HepG2 (cell line): Measurements from ENCODE around the gene ZNF629. TPM values are rescaled to one million over a fixed set of nuclear protein-coding genes. Genes with fewer than 3 reads are reported as not detected.

Experiments
- EED ChIP-seq: sonication (generic); formaldehyde crosslinking; IDR thresholded peaks from 2 replicates; pipeline ENCODE4 v1.5.0; 2020; ENCODE audit warnings: mild to moderate bottlenecking, missing genetic modification reagents
- FOSL1 ChIP-seq: sonication (generic); formaldehyde crosslinking; IDR thresholded peaks from 2 replicates; pipeline ENCODE4 v1.9.0; 2021; ENCODE audit warnings: missing genetic modification reagents, borderline replicate concordance
- GPN1 ChIP-seq: sonication (generic); formaldehyde crosslinking; IDR thresholded peaks from 2 replicates; pipeline ENCODE4 v1.5.1; 2020; ENCODE audit warnings: missing genetic modification reagents, borderline replicate concordance
- JDP2 ChIP-seq: sonication (generic); formaldehyde crosslinking; IDR thresholded peaks from 2 replicates; pipeline ENCODE4 v1.8.1; 2022; ENCODE audit warnings: missing genetic modification reagents, borderline replicate concordance
- NR3C1 ChIP-seq: sonication (generic); formaldehyde crosslinking; IDR thresholded peaks from 2 replicates; pipeline ENCODE4 v1.4.0; 2020; ENCODE audit warnings: missing genetic modification reagents
- TARDBP ChIP-seq: sonication (generic); formaldehyde crosslinking; IDR thresholded peaks from 2 replicates; pipeline ENCODE4 v1.8.0; 2022; ENCODE audit warnings: mild to moderate bottlenecking, missing genetic modification reagents
- ZMYM2 ChIP-seq: sonication (generic); formaldehyde crosslinking; IDR thresholded peaks from 2 replicates; pipeline ENCODE4 v1.8.0; 2022; ENCODE audit warnings: mild to moderate bottlenecking, missing genetic modification reagents
- ZMYM4 ChIP-seq: sonication (generic); formaldehyde crosslinking; IDR thresholded peaks from 2 replicates; pipeline ENCODE4 v1.8.1; 2023; ENCODE audit warnings: mild to moderate bottlenecking, missing genetic modification reagents
- ZNF296 ChIP-seq: sonication (generic); formaldehyde crosslinking; conservative IDR thresholded peaks from 2 replicates; pipeline ENCODE4 v1.5.0; 2020; ENCODE audit warnings: mild to moderate bottlenecking, missing genetic modification reagents
- ZNF354B ChIP-seq: sonication (generic); formaldehyde crosslinking; IDR thresholded peaks from 2 replicates; pipeline ENCODE4 v1.8.0; 2022; ENCODE audit warnings: mild to moderate bottlenecking, missing genetic modification reagents
- ZNF768 ChIP-seq: sonication (generic); formaldehyde crosslinking; IDR thresholded peaks from 2 replicates; pipeline ENCODE4 v1.4.0; 2020; ENCODE audit warnings: missing genetic modification reagents
- ZNF781 ChIP-seq: sonication (generic); formaldehyde crosslinking; IDR thresholded peaks from 2 replicates; pipeline ENCODE4 v1.5.1; 2020; ENCODE audit warnings: borderline replicate concordance, mild to moderate bottlenecking, missing genetic modification reagents; ENCODE audit errors: not compliant biosample characterization
- polyA plus RNA-seq, 8 experiments: library from polyadenylated mRNA; depleted of rRNA in 3 of 8; stranded (reverse) in 7 of 8; unstranded in 1 of 8; fragments of >200 nt; fragmentation: Illumina TruSeq in 4 of 8; extraction: Trizol in 4 of 8; gene quantifications; 2 replicates each; pipeline versions ENCODE4 v1.2.1 to v1.2.3, GENCODE V29; 2011 to 2016; ENCODE audit warnings: low read depth in 4 of 8, missing spikeins in 1 of 8, mixed read lengths in 1 of 8; ENCODE audit not compliant: insufficient read depth in 1 of 8
- total RNA-seq, 5 experiments: library from RNA; depleted of rRNA; stranded (reverse); fragments of >200 nt; fragmentation: Illumina TruSeq; extraction: Trizol; gene quantifications; 2 replicates each; pipeline ENCODE4 v1.2.3, GENCODE V29; 2016; ENCODE audit warnings: low read depth in 1 of 5
- TF ChIP-seq, protein P1 (sequence below): sonication (generic); formaldehyde crosslinking; IDR thresholded peaks from 2 replicates; pipeline ENCODE4 v1.4.0; 2020; ENCODE audit warnings: mild to moderate bottlenecking, missing genetic modification reagents
- TF ChIP-seq, protein P2 (sequence below): sonication (generic); IDR thresholded peaks from 2 replicates; pipeline ENCODE4 v1.6.1; 2016; ENCODE audit warnings: low read depth, borderline replicate concordance
- TF ChIP-seq, protein P3 (sequence below): sonication (generic); formaldehyde crosslinking; IDR thresholded peaks from 2 replicates; pipeline ENCODE4 v1.4.0; 2020; ENCODE audit warnings: missing genetic modification reagents, borderline replicate concordance
- TF ChIP-seq, protein P4 (sequence below): sonication (generic); formaldehyde crosslinking; IDR thresholded peaks from 2 replicates; pipeline ENCODE4 v1.5.1; 2020; ENCODE audit warnings: missing genetic modification reagents, mild to moderate bottlenecking, borderline replicate concordance
- TF ChIP-seq, protein P5 (sequence below): sonication (generic); formaldehyde crosslinking; IDR thresholded peaks from 2 replicates; pipeline ENCODE4 v1.5.0; 2020; ENCODE audit warnings: mild to moderate bottlenecking, missing genetic modification reagents

Gene ZNF629
- total and polyA plus RNA-seq, 2 of the 13 experiments (the other 11 are each of a cell fraction or from before 2014, with no cell fraction given): 6.1 to 16.5 TPM

DNA sequence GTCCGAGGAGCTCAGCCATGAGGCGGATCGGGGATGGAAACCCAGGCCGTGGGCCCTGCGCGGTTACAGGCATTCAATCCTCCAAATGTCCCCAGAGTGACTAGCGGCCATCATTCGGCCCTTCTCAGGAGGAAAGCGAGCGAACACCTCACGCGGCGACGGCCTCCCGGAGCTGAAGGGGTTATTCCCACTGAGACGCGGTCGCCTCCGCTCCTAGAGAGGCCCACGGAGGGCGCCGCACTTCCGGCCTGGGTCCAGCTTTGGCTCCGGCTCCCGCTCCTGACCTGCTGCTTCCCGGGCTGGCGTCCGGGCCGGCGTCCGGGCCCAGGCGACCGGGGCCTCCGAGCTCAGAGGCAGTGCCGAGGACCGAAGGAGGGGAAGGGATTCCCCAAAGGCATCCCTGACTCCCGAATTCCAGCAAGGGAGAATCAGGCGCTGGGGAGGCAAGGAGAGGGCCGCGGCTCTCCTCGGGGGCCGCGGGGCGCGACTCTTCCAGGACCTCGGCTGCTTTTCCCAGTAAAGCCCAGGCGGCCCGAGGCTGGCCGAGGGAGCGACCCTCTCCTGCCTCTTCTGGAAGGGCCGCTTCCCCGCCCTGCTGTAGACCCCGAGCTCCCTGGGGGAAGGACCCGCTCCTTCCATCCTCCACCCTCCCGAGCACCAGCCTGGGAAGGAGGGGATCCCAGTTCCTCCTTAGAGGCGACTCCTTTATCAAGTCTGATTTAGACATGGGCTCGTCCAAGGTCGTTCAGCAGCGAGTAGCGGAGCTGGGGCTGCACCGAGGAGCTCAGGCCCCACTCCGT lies 18.6 kb upstream of the ZNF629 start (continued):
- TF ChIP-seq, protein P1, sequence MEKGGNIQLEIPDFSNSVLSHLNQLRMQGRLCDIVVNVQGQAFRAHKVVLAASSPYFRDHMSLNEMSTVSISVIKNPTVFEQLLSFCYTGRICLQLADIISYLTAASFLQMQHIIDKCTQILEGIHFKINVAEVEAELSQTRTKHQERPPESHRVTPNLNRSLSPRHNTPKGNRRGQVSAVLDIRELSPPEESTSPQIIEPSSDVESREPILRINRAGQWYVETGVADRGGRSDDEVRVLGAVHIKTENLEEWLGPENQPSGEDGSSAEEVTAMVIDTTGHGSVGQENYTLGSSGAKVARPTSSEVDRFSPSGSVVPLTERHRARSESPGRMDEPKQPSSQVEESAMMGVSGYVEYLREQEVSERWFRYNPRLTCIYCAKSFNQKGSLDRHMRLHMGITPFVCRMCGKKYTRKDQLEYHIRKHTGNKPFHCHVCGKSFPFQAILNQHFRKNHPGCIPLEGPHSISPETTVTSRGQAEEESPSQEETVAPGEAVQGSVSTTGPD: 0 out of 2 replicates have a peak, but pooled peaks have one; percentile 71
- TF ChIP-seq TARDBP (CRISPR knock-in tag) (peak; percentile 90; the same call in 1 of the 2 replicates), FOSL1 (CRISPR knock-in tag) (peak; percentile 44; the same call in 1 of the 2 replicates), NR3C1 (CRISPR knock-in tag) (0 out of 2 replicates have a peak, but pooled peaks have one; percentile 26), EED (peak; percentile 90), ZNF781 (CRISPR knock-in tag) (peak; percentile 61), ZMYM2 (CRISPR knock-in tag) (peak; percentile 87), GPN1 (CRISPR knock-in tag) (0 out of 2 replicates have a peak, but pooled peaks have one; percentile 30), ZNF296 (CRISPR knock-in tag) (peak; percentile 78; the same call in 1 of the 2 replicates), JDP2 (CRISPR knock-in tag) (no peak; the same call in 1 of the 2 replicates), ZNF354B (CRISPR knock-in tag) (no peak; the same call in 1 of the 2 replicates), ZNF768 (CRISPR knock-in tag) (peak; percentile 99), ZMYM4 (peak; percentile 43; the same call in 1 of the 2 replicates)
- TF ChIP-seq, protein P2, sequence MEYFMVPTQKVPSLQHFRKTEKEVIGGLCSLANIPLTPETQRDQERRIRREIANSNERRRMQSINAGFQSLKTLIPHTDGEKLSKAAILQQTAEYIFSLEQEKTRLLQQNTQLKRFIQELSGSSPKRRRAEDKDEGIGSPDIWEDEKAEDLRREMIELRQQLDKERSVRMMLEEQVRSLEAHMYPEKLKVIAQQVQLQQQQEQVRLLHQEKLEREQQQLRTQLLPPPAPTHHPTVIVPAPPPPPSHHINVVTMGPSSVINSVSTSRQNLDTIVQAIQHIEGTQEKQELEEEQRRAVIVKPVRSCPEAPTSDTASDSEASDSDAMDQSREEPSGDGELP: peak; percentile 67; the same call in 1 of the 2 replicates
- TF ChIP-seq, protein P3, sequence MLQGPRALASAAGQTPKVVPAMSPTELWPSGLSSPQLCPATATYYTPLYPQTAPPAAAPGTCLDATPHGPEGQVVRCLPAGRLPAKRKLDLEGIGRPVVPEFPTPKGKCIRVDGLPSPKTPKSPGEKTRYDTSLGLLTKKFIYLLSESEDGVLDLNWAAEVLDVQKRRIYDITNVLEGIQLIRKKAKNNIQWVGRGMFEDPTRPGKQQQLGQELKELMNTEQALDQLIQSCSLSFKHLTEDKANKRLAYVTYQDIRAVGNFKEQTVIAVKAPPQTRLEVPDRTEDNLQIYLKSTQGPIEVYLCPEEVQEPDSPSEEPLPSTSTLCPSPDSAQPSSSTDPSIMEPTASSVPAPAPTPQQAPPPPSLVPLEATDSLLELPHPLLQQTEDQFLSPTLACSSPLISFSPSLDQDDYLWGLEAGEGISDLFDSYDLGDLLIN (CRISPR knock-in tag): no peak; the same call in 1 of the 2 replicates
- TF ChIP-seq, protein P4, sequence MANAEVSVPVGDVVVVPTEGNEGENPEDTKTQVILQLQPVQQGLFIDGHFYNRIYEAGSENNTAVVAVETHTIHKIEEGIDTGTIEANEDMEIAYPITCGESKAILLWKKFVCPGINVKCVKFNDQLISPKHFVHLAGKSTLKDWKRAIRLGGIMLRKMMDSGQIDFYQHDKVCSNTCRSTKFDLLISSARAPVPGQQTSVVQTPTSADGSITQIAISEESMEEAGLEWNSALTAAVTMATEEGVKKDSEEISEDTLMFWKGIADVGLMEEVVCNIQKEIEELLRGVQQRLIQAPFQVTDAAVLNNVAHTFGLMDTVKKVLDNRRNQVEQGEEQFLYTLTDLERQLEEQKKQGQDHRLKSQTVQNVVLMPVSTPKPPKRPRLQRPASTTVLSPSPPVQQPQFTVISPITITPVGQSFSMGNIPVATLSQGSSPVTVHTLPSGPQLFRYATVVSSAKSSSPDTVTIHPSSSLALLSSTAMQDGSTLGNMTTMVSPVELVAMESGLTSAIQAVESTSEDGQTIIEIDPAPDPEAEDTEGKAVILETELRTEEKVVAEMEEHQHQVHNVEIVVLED (CRISPR knock-in tag): peak; percentile 81; the same call in 1 of the 2 replicates
- TF ChIP-seq, protein P5, sequence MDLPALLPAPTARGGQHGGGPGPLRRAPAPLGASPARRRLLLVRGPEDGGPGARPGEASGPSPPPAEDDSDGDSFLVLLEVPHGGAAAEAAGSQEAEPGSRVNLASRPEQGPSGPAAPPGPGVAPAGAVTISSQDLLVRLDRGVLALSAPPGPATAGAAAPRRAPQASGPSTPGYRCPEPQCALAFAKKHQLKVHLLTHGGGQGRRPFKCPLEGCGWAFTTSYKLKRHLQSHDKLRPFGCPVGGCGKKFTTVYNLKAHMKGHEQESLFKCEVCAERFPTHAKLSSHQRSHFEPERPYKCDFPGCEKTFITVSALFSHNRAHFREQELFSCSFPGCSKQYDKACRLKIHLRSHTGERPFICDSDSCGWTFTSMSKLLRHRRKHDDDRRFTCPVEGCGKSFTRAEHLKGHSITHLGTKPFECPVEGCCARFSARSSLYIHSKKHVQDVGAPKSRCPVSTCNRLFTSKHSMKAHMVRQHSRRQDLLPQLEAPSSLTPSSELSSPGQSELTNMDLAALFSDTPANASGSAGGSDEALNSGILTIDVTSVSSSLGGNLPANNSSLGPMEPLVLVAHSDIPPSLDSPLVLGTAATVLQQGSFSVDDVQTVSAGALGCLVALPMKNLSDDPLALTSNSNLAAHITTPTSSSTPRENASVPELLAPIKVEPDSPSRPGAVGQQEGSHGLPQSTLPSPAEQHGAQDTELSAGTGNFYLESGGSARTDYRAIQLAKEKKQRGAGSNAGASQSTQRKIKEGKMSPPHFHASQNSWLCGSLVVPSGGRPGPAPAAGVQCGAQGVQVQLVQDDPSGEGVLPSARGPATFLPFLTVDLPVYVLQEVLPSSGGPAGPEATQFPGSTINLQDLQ (CRISPR knock-in tag): peak; percentile 96
